HL-60 (cell line): Measurements from ENCODE around the gene HIF1A.

ENCODE experiments used
- GABPA ChIP-seq: IDR thresholded peaks from 2 replicates; pipeline ENCODE4 v1.6.1; 2012; ENCODE audit warnings: low read depth
- TF ChIP-seq, protein P1 (sequence below): IDR thresholded peaks from one replicate; pipeline ENCODE4 v1.5.1; 2011; ENCODE audit warnings: low read length, control low read depth, inconsistent platforms; ENCODE audit not compliant: insufficient read depth

GRCh38 chr14:61704554-61704953 is 9.2 kb downstream of the HIF1A start:
- TF ChIP-seq, protein P1, sequence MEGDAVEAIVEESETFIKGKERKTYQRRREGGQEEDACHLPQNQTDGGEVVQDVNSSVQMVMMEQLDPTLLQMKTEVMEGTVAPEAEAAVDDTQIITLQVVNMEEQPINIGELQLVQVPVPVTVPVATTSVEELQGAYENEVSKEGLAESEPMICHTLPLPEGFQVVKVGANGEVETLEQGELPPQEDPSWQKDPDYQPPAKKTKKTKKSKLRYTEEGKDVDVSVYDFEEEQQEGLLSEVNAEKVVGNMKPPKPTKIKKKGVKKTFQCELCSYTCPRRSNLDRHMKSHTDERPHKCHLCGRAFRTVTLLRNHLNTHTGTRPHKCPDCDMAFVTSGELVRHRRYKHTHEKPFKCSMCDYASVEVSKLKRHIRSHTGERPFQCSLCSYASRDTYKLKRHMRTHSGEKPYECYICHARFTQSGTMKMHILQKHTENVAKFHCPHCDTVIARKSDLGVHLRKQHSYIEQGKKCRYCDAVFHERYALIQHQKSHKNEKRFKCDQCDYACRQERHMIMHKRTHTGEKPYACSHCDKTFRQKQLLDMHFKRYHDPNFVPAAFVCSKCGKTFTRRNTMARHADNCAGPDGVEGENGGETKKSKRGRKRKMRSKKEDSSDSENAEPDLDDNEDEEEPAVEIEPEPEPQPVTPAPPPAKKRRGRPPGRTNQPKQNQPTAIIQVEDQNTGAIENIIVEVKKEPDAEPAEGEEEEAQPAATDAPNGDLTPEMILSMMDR = no peak
- no peak for TF ChIP-seq GABPA
